CD4-positive, CD25-positive, alpha-beta regulatory T cell (primary cell): Measurements from ENCODE around the gene FAM114A2. TPM values are rescaled to one million over a fixed set of nuclear protein-coding genes. Genes with fewer than 3 reads are reported as not detected.

ENCODE experiments used
- ATAC-seq, 2 donors: fragments of 150-1000 bp; cut with Tn5 transposase; one replicate each; pipeline ENCODE4 v1.10.0; 2021; ENCODE audit warnings: low read depth in 2 of 2, moderate number of reproducible peaks in 2 of 2, moderate library complexity in 1 of 2
- DNase-seq, 3 donors: peaks; one replicate each; pipeline versions ENCODE4 v3.0.0 to v3.0.0-alpha.2; 2012 to 2022; ENCODE audit warnings: mixed read lengths in 1 of 3
- H3K27ac ChIP-seq: one replicate; pipeline ENCODE4 v1.7.0; 2013; ENCODE audit warnings: mild to moderate bottlenecking, low read length; ENCODE audit not compliant: insufficient read depth, poor library complexity, severe bottlenecking
- H3K27me3 ChIP-seq: one replicate; pipeline ENCODE4 v1.7.0; 2013; ENCODE audit warnings: low read length; ENCODE audit not compliant: control insufficient read depth, insufficient read depth
- H3K36me3 ChIP-seq: one replicate; pipeline ENCODE4 v1.7.0; 2013; ENCODE audit warnings: mild to moderate bottlenecking, low read length, moderate library complexity; ENCODE audit not compliant: control insufficient read depth, insufficient read depth
- H3K4me1 ChIP-seq: 2 replicates; pipeline ENCODE4 v1.7.0; 2013; ENCODE audit warnings: mild to moderate bottlenecking, low read length; ENCODE audit not compliant: insufficient read depth, control insufficient read depth, poor library complexity, severe bottlenecking
- H3K4me3 ChIP-seq: one replicate; pipeline ENCODE4 v1.7.0; 2013; ENCODE audit warnings: low read depth, mild to moderate bottlenecking, low read length, moderate library complexity
- H3K9me3 ChIP-seq, 2 experiments: 1 replicate in 1 of 2; 2 replicates in 1 of 2; pipeline ENCODE4 v1.7.0; 2013; ENCODE audit warnings: low read length in 2 of 2, mild to moderate bottlenecking in 1 of 2, moderate library complexity in 1 of 2; ENCODE audit not compliant: control insufficient read depth in 2 of 2
- H3K27ac Mint-ChIP-seq, 3 donors: one replicate each; pipeline ENCODE4 v1.8.0; 2020 to 2022; ENCODE audit warnings: mild to moderate bottlenecking in 3 of 3, mixed read lengths in 3 of 3, moderate library complexity in 2 of 3
- H3K27me3 Mint-ChIP-seq: one replicate; pipeline ENCODE4 v1.8.0; 2022; ENCODE audit warnings: mild to moderate bottlenecking, mixed read lengths
- H3K36me3 Mint-ChIP-seq: one replicate; pipeline ENCODE4 v1.8.0; 2020; ENCODE audit warnings: mixed read lengths
- H3K4me1 Mint-ChIP-seq, 4 donors: one replicate each; pipeline ENCODE4 v1.8.0; 2020 to 2022; ENCODE audit warnings: mixed read lengths in 4 of 4, mild to moderate bottlenecking in 1 of 4
- H3K4me3 Mint-ChIP-seq, 4 donors: one replicate each; pipeline ENCODE4 v1.8.0; 2020 to 2022; ENCODE audit warnings: mild to moderate bottlenecking in 4 of 4, mixed read lengths in 4 of 4, moderate library complexity in 3 of 4
- H3K9me3 Mint-ChIP-seq, 7 donors: one replicate each; pipeline ENCODE4 v1.8.0; 2020 to 2022; ENCODE audit warnings: mixed read lengths in 7 of 7, mild to moderate bottlenecking in 3 of 7, moderate library complexity in 2 of 7
- polyA plus RNA-seq, 4 donors: library from polyadenylated mRNA; unstranded; fragments of 300-500 nt; fragmentation: Illumina TruSeq; gene quantifications; one replicate each; pipeline ENCODE4 v1.2.3, GENCODE V29; 2021
- total RNA-seq: library from RNA; stranded (reverse); gene quantifications from one replicate; pipeline ENCODE4 v1.2.3, GENCODE V29; 2022

Gene FAM114A2
- total and polyA plus RNA-seq, 5 donors from 2014 or later = 19.1 to 26.6 (median 22.8) TPM

DNA sequence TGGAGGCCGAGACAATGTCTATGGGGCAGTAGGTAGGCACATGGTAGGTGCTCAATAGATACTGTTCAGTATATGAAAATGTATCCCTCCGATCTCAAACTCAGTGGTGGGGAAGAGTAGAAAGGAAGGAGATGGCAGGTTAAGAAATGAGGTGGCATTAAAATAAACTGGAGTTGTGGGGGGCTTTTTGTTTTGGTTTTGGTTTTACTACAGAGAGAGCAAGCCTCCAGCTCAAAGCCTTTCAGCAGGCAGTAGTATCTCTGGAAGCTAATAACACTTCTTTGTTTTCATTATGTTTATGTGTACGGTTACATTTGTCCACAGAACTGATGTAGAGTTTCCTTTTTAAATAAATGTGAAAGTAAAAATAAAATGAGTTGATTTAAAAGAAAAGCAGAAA, 8.6 kb upstream of the FAM114A2 start:
- Mint-ChIP-seq H3K27ac (peak overlapping the region in 2 of 3 donors; percentile 9 to 27), H3K9me3 (no peaks in the 10 kb centered on the region), H3K36me3 (peaks cover 28% of the 10 kb centered on the region), H3K27me3 (no peaks in the 10 kb centered on the region), H3K4me3 (peak overlapping the region in 2 of 4 donors; percentile 27 to 59), H3K4me1 (peaks cover 44 to 68% (median 56%) of the 10 kb centered on the region in 4 donors)
- ATAC-seq (no peak), DNase-seq (peak in 1 of 3 donors; percentile 8)
- no peak overlapping the region for H3K27ac ChIP-seq
- H3K4me1 ChIP-seq = peaks cover 12% of the 10 kb centered on the region
- no peaks in the 10 kb centered on the region for H3K9me3 ChIP-seq
- H3K36me3 ChIP-seq = peaks cover 24% of the 10 kb centered on the region
- no peaks in the 10 kb centered on the region for H3K27me3 ChIP-seq
- no peak overlapping the region for H3K4me3 ChIP-seq

DNA sequence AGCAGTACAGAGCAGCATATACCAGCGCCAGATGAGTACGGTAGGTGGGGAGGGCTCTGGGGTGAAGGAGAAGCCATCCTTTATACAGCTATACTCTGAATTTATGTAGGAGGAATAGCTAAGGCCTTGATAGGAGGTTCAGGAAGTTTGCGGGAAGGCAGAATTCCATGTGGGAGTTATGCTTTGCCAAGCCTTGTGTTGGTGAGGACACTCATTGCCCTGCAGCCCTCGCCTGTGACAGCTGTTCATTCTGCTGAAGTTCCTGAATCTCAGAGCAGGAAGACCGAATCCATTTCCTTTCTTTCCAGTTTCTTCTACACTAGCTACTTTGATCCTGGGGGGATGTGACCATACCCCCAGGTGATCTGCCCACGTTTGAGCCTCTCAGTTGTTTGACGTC, 7.8 kb upstream of the FAM114A2 start:
- Mint-ChIP-seq H3K27ac (peak overlapping the region in 1 of 3 donors; percentile 27), H3K4me1 (peaks cover 52 to 75% (median 61%) of the 10 kb centered on the region in 4 donors)

DNA sequence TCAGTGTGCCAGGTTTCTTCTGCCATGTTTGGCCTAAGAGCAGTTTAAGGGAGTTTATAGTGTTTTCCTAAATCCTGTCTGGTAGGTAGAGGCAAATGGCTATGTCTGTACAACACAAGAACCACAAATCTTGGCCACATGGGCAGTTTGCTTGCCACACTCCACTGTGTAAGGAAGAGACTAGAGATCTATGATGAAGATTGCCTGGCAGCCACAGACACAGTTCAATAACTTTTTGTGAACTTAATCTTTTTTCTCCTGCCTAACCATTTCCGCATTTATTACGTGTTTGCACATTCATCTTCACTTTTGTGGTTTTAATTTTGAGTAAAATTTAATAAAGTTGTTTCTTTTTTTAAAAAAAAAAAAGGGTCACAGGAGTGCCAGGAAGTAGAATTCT, 5.9 kb upstream of the FAM114A2 start:
- peak overlapping the region in 1 of 3 donors; percentile 47 for H3K27ac Mint-ChIP-seq
- H3K36me3 ChIP-seq = peaks cover 12% of the 10 kb centered on the region
- ATAC-seq (peak in 1 of 2 donors; percentile 28), DNase-seq (peak in 1 of 3 donors; percentile 15)
- H3K27me3 Mint-ChIP-seq = no peaks in the 10 kb centered on the region
- peaks cover 25% of the 10 kb centered on the region for H3K4me1 ChIP-seq
- no peak overlapping the region for H3K27ac ChIP-seq
- H3K9me3 ChIP-seq = no peaks in the 10 kb centered on the region
- H3K4me3 ChIP-seq = no peak overlapping the region
- H3K4me3 Mint-ChIP-seq = peak overlapping the region in 1 of 4 donors; percentile 52
- no peaks in the 10 kb centered on the region for H3K9me3 Mint-ChIP-seq
- H3K27me3 ChIP-seq = no peaks in the 10 kb centered on the region
- H3K36me3 Mint-ChIP-seq = peaks cover 16% of the 10 kb centered on the region
- H3K4me1 Mint-ChIP-seq = peaks cover 53 to 79% (median 65%) of the 10 kb centered on the region in 4 donors

More for the DNA sequence above, 7.8 kb upstream of the FAM114A2 start:
- Histone ChIP-seq H3K27me3 (no peaks in the 10 kb centered on the region), H3K4me1 (peaks cover 12% of the 10 kb centered on the region), H3K9me3 (no peaks in the 10 kb centered on the region), H3K27ac (no peak overlapping the region), H3K36me3 (peaks cover 24% of the 10 kb centered on the region), H3K4me3 (no peak overlapping the region)
- Mint-ChIP-seq H3K36me3 (peaks cover 24% of the 10 kb centered on the region), H3K9me3 (no peaks in the 10 kb centered on the region), H3K27me3 (no peaks in the 10 kb centered on the region), H3K4me3 (no peak overlapping the region)
- ATAC-seq = no peak
- DNase-seq = no peak

DNA sequence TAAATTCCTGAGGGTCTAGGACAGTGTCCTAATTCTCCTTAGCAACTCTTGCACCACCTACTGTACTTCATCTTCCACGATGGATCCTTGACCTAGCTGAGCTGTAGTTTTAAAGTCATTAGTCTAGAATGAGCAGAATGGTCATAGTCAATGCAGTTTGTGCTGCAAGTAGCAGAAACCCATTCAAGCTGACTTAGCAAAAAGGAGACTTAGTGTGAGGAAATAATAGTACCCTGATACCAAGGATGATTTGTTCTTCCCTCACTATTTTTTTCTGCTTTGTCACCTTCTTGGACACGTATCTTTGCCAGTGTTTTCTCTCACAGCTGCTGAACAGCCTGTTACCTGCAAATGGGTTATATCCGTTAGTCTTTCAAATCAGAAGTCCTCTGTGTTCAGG, 5.4 kb upstream of the FAM114A2 start:
- Mint-ChIP-seq H3K27ac (peak overlapping the region in 1 of 3 donors; percentile 47), H3K4me1 (peaks cover 52 to 81% (median 66%) of the 10 kb centered on the region in 4 donors), H3K9me3 (no peaks in the 10 kb centered on the region), H3K4me3 (peak overlapping the region in 1 of 4 donors; percentile 52), H3K36me3 (peaks cover 14% of the 10 kb centered on the region), H3K27me3 (no peaks in the 10 kb centered on the region)
- peaks cover 10% of the 10 kb centered on the region for H3K36me3 ChIP-seq
- ATAC-seq (no peak), DNase-seq (no peak)
- no peaks in the 10 kb centered on the region for H3K27me3 ChIP-seq
- no peak overlapping the region for H3K4me3 ChIP-seq
- peaks cover 30% of the 10 kb centered on the region for H3K4me1 ChIP-seq
- H3K27ac ChIP-seq = no peak overlapping the region
- no peaks in the 10 kb centered on the region for H3K9me3 ChIP-seq

DNA sequence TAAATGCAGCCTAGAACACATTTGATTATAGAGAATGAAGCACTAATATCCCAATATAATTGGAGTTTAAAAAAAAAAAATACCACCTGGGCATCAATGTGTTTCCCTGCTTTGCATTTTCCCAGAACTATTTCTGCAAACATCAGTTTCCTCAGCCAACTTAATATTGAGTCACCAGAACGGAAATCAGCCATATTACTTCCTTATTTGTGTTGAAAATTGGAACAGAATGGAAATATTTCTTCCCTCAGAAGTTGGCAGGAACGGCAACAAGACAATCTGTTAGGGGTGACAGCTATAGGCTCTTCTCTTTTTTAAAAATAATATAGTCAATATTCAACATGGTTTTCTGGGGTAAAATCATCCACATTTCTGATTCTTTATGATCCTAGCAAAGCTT, 4.1 kb upstream of the FAM114A2 start:
- Histone ChIP-seq H3K27ac (no peak overlapping the region), H3K27me3 (no peaks in the 10 kb centered on the region), H3K4me3 (no peak overlapping the region), H3K9me3 (no peaks in the 10 kb centered on the region), H3K36me3 (peaks cover 10% of the 10 kb centered on the region), H3K4me1 (peaks cover 36% of the 10 kb centered on the region)
- Mint-ChIP-seq H3K36me3 (peaks cover 13% of the 10 kb centered on the region), H3K27ac (no peak overlapping the region), H3K4me1 (peaks cover 53 to 83% (median 64%) of the 10 kb centered on the region in 4 donors), H3K9me3 (no peaks in the 10 kb centered on the region), H3K27me3 (no peaks in the 10 kb centered on the region), H3K4me3 (peak overlapping the region in 2 of 4 donors; percentile 66 to 83)
- DNase-seq (no peak), ATAC-seq (no peak)

DNA sequence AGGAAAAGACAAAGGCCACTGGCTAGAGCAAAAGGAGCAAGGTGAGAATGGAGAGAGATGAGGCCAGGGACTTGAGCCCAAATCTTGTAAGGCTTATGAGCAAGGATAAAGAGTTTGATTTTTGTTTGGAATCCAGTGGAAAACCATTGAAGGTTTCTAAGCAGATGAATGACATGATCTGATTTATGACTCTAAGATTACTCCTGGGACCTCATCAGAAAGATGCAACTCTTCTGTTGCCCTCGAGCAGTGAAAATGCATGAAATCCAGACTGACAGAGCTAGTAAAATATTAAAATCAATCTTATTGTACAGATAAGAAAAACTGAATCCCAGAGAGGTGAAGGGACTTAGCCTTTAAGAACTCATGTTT, 734 bp upstream of the FAM114A2 start:
- Mint-ChIP-seq H3K4me1 (peaks cover 36 to 76% (median 64%) of the 10 kb centered on the region in 4 donors), H3K4me3 (peak overlapping the region; percentile 95 to 97 (median 96)), H3K27me3 (no peaks in the 10 kb centered on the region), H3K27ac (peak overlapping the region; percentile 96 to 99 (median 97)), H3K36me3 (peaks cover 14% of the 10 kb centered on the region), H3K9me3 (no peaks in the 10 kb centered on the region)
- Histone ChIP-seq H3K27ac (peak overlapping the region; percentile 87), H3K4me1 (peaks cover 34% of the 10 kb centered on the region), H3K4me3 (peak overlapping the region; percentile 97), H3K36me3 (no peaks in the 10 kb centered on the region), H3K27me3 (no peaks in the 10 kb centered on the region), H3K9me3 (no peaks in the 10 kb centered on the region)
- DNase-seq = no peak
- ATAC-seq = no peak

DNA sequence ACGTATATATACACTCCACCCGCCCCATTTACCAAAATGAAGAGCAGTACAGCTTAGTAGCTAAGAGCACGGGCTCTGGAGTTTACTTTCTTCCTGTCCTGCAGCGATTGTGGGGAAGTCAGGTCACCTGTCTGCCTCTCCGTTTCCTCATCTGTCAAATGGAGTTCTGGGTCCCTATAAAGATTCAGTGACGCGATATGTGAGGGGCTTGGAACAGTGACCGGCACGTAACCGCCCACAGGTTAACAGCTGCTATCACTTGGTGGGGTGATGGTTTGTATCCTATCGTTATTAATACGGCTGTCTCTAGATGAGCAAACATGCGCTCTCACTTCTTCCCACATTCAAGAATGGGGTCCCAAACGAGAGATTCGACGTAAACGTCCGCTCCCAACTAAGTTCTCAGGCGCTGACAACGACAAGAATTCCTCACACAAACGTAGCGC, 426 bp downstream of the FAM114A2 start:
- peak; percentile 17 to 18 for ATAC-seq
- peaks cover 27 to 67% (median 56%) of the 10 kb centered on the region in 4 donors for H3K4me1 Mint-ChIP-seq
- Histone ChIP-seq H3K27ac (peak overlapping the region; percentile 87), H3K4me1 (peaks cover 30% of the 10 kb centered on the region), H3K27me3 (no peaks in the 10 kb centered on the region), H3K4me3 (peak overlapping the region; percentile 97), H3K36me3 (peaks cover 2% of the 10 kb centered on the region), H3K9me3 (no peaks in the 10 kb centered on the region)
- peaks cover 14% of the 10 kb centered on the region for H3K36me3 Mint-ChIP-seq
- peak overlapping the region; percentile 96 to 99 (median 97) for H3K27ac Mint-ChIP-seq
- H3K4me3 Mint-ChIP-seq = peak overlapping the region; percentile 95 to 97 (median 96)
- DNase-seq = peak in 2 of 3 donors; percentile 26 to 68
- H3K9me3 Mint-ChIP-seq = no peaks in the 10 kb centered on the region
- H3K27me3 Mint-ChIP-seq = no peaks in the 10 kb centered on the region

DNA sequence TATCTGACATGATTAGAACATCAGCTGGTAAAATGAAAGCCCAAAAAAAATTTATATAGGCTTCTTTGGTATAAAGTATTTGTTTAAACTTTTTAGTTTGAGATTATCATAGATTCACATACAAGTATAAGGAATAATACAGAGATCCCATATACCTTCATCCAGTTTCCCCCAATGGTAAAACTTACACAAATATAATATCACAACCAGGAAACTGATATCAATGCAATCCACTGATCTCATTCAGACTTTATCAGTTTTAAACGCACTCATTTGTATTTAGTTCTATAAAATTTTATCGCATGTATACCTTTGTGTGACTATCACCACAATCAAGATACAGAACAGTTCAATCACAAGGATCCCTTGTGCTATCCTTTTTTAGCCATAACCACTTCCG, 3.8 kb downstream of the FAM114A2 start:
- no peak overlapping the region for H3K4me3 Mint-ChIP-seq
- peaks cover 21% of the 10 kb centered on the region for H3K4me1 ChIP-seq
- ATAC-seq = no peak
- H3K27me3 Mint-ChIP-seq = no peaks in the 10 kb centered on the region
- no peaks in the 10 kb centered on the region for H3K27me3 ChIP-seq
- H3K27ac Mint-ChIP-seq = peak overlapping the region in 1 of 3 donors; percentile 11
- H3K9me3 ChIP-seq = no peaks in the 10 kb centered on the region
- no peak overlapping the region for H3K27ac ChIP-seq
- H3K9me3 Mint-ChIP-seq = no peaks in the 10 kb centered on the region
- peaks cover 38% of the 10 kb centered on the region for H3K36me3 Mint-ChIP-seq
- peaks cover 4 to 40% (median 37%) of the 10 kb centered on the region in 4 donors for H3K4me1 Mint-ChIP-seq
- H3K4me3 ChIP-seq = no peak overlapping the region
- H3K36me3 ChIP-seq = peaks cover 15% of the 10 kb centered on the region
- DNase-seq = no peak
